ENCODE results near the gene LHPP. TPM values are rescaled to one million over a fixed set of nuclear protein-coding genes. Genes with fewer than 3 reads are reported as not detected.

Gene LHPP
- total RNA-seq, 1 experiment from 2014 or later: 6.6 TPM

GRCh38 chr10:124446830-124447750, 14.5 kb upstream of the LHPP start:
- Histone ChIP-seq H4K20me1 (ENCODE audit: low read length) (no peaks in the 10 kb centered on the region), H3K4me1 (ENCODE audit: insufficient read depth, low read length) (peaks cover 3% of the 10 kb centered on the region; the same call in 1 of the 2 replicates), H3K4me2 (ENCODE audit: low read length) (no peak overlapping the region), H3K27me3 (ENCODE audit: low read length) (peaks cover 27% of the 10 kb centered on the region), H3K4me3 (ENCODE audit: low read length) (no peak overlapping the region), H3K36me3 (ENCODE audit: low read depth, low read length) (no peaks in the 10 kb centered on the region), H3K79me2 (ENCODE audit: low read length) (no peaks in the 10 kb centered on the region), H3K9ac (ENCODE audit: low read length) (no peak overlapping the region), H3K27ac (ENCODE audit: low read length) (no peak overlapping the region), H3K9me3 (ENCODE audit: low read length) (no peaks in the 10 kb centered on the region), H2AFZ (ENCODE audit: low read length) (no peak overlapping the region), H3F3A (ENCODE audit: low read length, unreplicated experiment) (no peaks in the 10 kb centered on the region), H3K9me2 (replicated peaks; ENCODE audit: low read length) (no peaks in the 10 kb centered on the region)
- ChIA-PET POLR2A (ENCODE audit: unreplicated experiment) (no interaction called here), CTCF (no interaction called here)
- ATAC-seq (no peak), DNase-seq (no peak)
- intact Hi-C loops (cut with micrococcal nuclease): no loop called here
- TF ChIP-seq EZH2 (IDR thresholded peaks at IDR 0.05; ENCODE audit: low read length, unreplicated experiment): no peak
- no peak for TF ChIP-seq CTCF (conservative IDR thresholded peaks at IDR 0.05; ENCODE audit: low read depth, low read length)
- TF ChIP-seq EZH2phosphoT487 (IDR thresholded peaks at IDR 0.05; ENCODE audit: borderline replicate concordance, low read length): no peak
- no TSS peak for BruUV-seq (replicated peaks)

GRCh38 chr10:124447751-124448466, 13.7 kb upstream of the LHPP start:
- H3K4me3 ChIP-seq (ENCODE audit: low read length): no peak overlapping the region
- peaks cover 3% of the 10 kb centered on the region; the same call in 1 of the 2 replicates for H3K4me1 ChIP-seq (ENCODE audit: insufficient read depth, low read length)
- no peak overlapping the region for H3K4me2 ChIP-seq (ENCODE audit: low read length)
- H2AFZ ChIP-seq (ENCODE audit: low read length): no peak overlapping the region
- H3K9me3 ChIP-seq (ENCODE audit: low read length): no peaks in the 10 kb centered on the region
- ChIA-PET CTCF (no interaction called here), POLR2A (ENCODE audit: unreplicated experiment) (no interaction called here)
- H3K27me3 ChIP-seq (ENCODE audit: low read length): peaks cover 27% of the 10 kb centered on the region
- TF ChIP-seq EZH2 (IDR thresholded peaks at IDR 0.05; ENCODE audit: low read length, unreplicated experiment) (no peak), EZH2phosphoT487 (IDR thresholded peaks at IDR 0.05; ENCODE audit: borderline replicate concordance, low read length) (no peak), CTCF (conservative IDR thresholded peaks at IDR 0.05; ENCODE audit: low read depth, low read length) (no peak)
- no peaks in the 10 kb centered on the region for H4K20me1 ChIP-seq (ENCODE audit: low read length)
- H3K79me2 ChIP-seq (ENCODE audit: low read length): no peaks in the 10 kb centered on the region
- H3K27ac ChIP-seq (ENCODE audit: low read length): no peak overlapping the region
- H3F3A ChIP-seq (ENCODE audit: low read length, unreplicated experiment): no peaks in the 10 kb centered on the region
- intact Hi-C loops (cut with micrococcal nuclease): no loop called here
- DNase-seq (no peak), ATAC-seq (no peak)
- H3K9me2 ChIP-seq (replicated peaks; ENCODE audit: low read length): no peaks in the 10 kb centered on the region
- no peak overlapping the region for H3K9ac ChIP-seq (ENCODE audit: low read length)
- H3K36me3 ChIP-seq (ENCODE audit: low read depth, low read length): no peaks in the 10 kb centered on the region
- no TSS peak for BruUV-seq (replicated peaks)
